ENCODE data around the gene MTMR4. TPM values are rescaled to one million over a fixed set of nuclear protein-coding genes. Genes with fewer than 3 reads are reported as not detected.
A peak's percentile ranks its signal among the peaks of the same experiment; 100 is the strongest.

The MTMR4 gene
- polyA plus RNA-seq, 2 of the 4 experiments (the other 2 are of a cell fraction): 13.8 to 20.0 TPM

- Histone ChIP-seq H3K9me3 (peaks cover 10% of the 10 kb centered on the region; the same call in 2 of the 3 replicates), H3K27ac (no peak overlapping the region), H3K4me2 (no peak overlapping the region), H3K4me3 (no peak overlapping the region), H3K4me1 (no peaks in the 10 kb centered on the region)
- ChIA-PET CTCF (interaction anchor here (0.5 to 11.9 kb wide), 42 partner anchors 9 to 325 kb away, joined by 3 to 315 read pairs (median 4); partner anchors contain the start of genes RNF43 and SUPT4H1), POLR2A (interaction anchor here (0.6 kb wide), 1 partner anchor 130 kb away, joined by 4 read pairs; no protein-coding TSS in a partner anchor)
- TF ChIP-seq E2F6 (IDR thresholded peaks at IDR 0.05; ENCODE audit: borderline replicate concordance, low read depth): no peak
- peak; percentile 99 for TF ChIP-seq CTCF (IDR thresholded peaks at IDR 0.05)
- peak; percentile 99 to 100 for TF ChIP-seq RAD21 (conservative IDR thresholded peaks at IDR 0.05 in 1 of 2, IDR thresholded peaks at IDR 0.05 in 1 of 2)
- peak; percentile 99 for TF ChIP-seq SMC3 (IDR thresholded peaks at IDR 0.05)
- no peak for TF ChIP-seq NR3C1 (IDR thresholded peaks at IDR 0.05)
- DNase-seq (ENCODE audit: low read depth in 1 of 2, low spot score in 1 of 2) (peak; percentile 83 to 92), ATAC-seq (peak; percentile 100), FAIRE-seq (peak; percentile 95)
- WGBS (ENCODE audit: missing lambda C conversion rate): 42% methylated on average over 9 of the region's 9 CpGs
These were observed 67.1 kb downstream of the MTMR4 start for GRCh38 chr17:58447039-58447975.

- WGBS (ENCODE audit: missing lambda C conversion rate): 72% methylated on average over 6 of the region's 6 CpGs
- DNase-seq (ENCODE audit: low read depth in 1 of 2, low spot score in 1 of 2): no peak
- Histone ChIP-seq H3K4me1 (no peaks in the 10 kb centered on the region), H3K4me2 (no peak overlapping the region), H3K4me3 (no peak overlapping the region), H3K27ac (no peak overlapping the region), H3K9me3 (peaks cover 10% of the 10 kb centered on the region; the same call in 2 of the 3 replicates)
- CTCF ChIA-PET: interaction anchor here (0.6 to 11.9 kb wide), 7 partner anchors 10 to 468 kb away, joined by 3 to 315 read pairs (median 16); no protein-coding TSS in a partner anchor
- POLR2A ChIA-PET: no interaction called here
- ATAC-seq: no peak
- no peak for FAIRE-seq
- TF ChIP-seq BCL3 (IDR thresholded peaks at IDR 0.05) (no peak), POLR2A (IDR thresholded peaks at IDR 0.05; ENCODE audit: low read length) (no peak), CBX2 (IDR thresholded peaks at IDR 0.05; ENCODE audit: borderline replicate concordance, low read depth) (no peak), MAX (IDR thresholded peaks at IDR 0.05) (no peak), HMGXB4 (CRISPR knock-in tag; IDR thresholded peaks at IDR 0.05; ENCODE audit: borderline replicate concordance) (no peak), CBX8 (IDR thresholded peaks at IDR 0.05) (no peak), FOSL2 (IDR thresholded peaks at IDR 0.05) (no peak), FOSL2 (CRISPR knock-in tag; IDR thresholded peaks at IDR 0.05) (no peak), HOXB5 (CRISPR knock-in tag; IDR thresholded peaks at IDR 0.05) (no peak), REST (IDR thresholded peaks at IDR 0.05) (no peak)
These were observed 68.4 kb downstream of the MTMR4 start for GRCh38 chr17:58446086-58446485.

Other genes starting within 250 kb of the MTMR4 start
- not detected in 2 replicates for gene MPO, start 233.7 kb downstream of the MTMR4 start, polyA plus RNA-seq (2011; rRNA removed)
- not detected in 3 replicates for gene MPO, start 233.7 kb downstream of the MTMR4 start, polyA plus RNA-seq (2017; fragmentation: RNase III; extraction: RNeasy Plus Mini Kit Qiagen cat#74134 plus additional on column Dnase treatment)
- not detected in 2 replicates for gene TSPOAP1, start 185.8 kb downstream of the MTMR4 start, polyA plus RNA-seq (2011; rRNA removed)
- not detected in 3 replicates for gene TSPOAP1, start 185.8 kb downstream of the MTMR4 start, polyA plus RNA-seq (2017; fragmentation: RNase III; extraction: RNeasy Plus Mini Kit Qiagen cat#74134 plus additional on column Dnase treatment)
- 241 and 260 TPM in 2 replicates for gene SUPT4H1, start 162.4 kb downstream of the MTMR4 start, polyA plus RNA-seq (2011; rRNA removed)
- 117 to 124 TPM (median 123 TPM) in 3 replicates for gene SUPT4H1, start 162.4 kb downstream of the MTMR4 start, polyA plus RNA-seq (2017; fragmentation: RNase III; extraction: RNeasy Plus Mini Kit Qiagen cat#74134 plus additional on column Dnase treatment)
- 6.3 and 6.6 TPM in 2 replicates for gene RNF43, start 97.1 kb downstream of the MTMR4 start, polyA plus RNA-seq (2011; rRNA removed)
- 1.6 to 2.6 TPM (median 2.5 TPM) in 3 replicates for gene RNF43, start 97.1 kb downstream of the MTMR4 start, polyA plus RNA-seq (2017; fragmentation: RNase III; extraction: RNeasy Plus Mini Kit Qiagen cat#74134 plus additional on column Dnase treatment)
- not detected in 2 replicates for gene HSF5, start 26.2 kb downstream of the MTMR4 start, polyA plus RNA-seq (2011; rRNA removed)
- not detected in 3 replicates for gene HSF5, start 26.2 kb downstream of the MTMR4 start, polyA plus RNA-seq (2017; fragmentation: RNase III; extraction: RNeasy Plus Mini Kit Qiagen cat#74134 plus additional on column Dnase treatment)
- 0.12 TPM in 2 replicates for gene TEX14, start 177.4 kb upstream of the MTMR4 start, polyA plus RNA-seq (2011; rRNA removed)
- 0.03 to 0.08 TPM (median 0.04 TPM) in 3 replicates for gene TEX14, start 177.4 kb upstream of the MTMR4 start, polyA plus RNA-seq (2017; fragmentation: RNase III; extraction: RNeasy Plus Mini Kit Qiagen cat#74134 plus additional on column Dnase treatment)
- gene RAD51C, start 178.0 kb upstream of the MTMR4 start, polyA plus RNA-seq (2011; rRNA removed): 96.7 and 121 TPM in 2 replicates
- 83.4 to 96.0 TPM (median 91.3 TPM) in 3 replicates for gene RAD51C, start 178.0 kb upstream of the MTMR4 start, polyA plus RNA-seq (2017; fragmentation: RNase III; extraction: RNeasy Plus Mini Kit Qiagen cat#74134 plus additional on column Dnase treatment)
- 0.25 and 0.26 TPM in 2 replicates for gene PPM1E, start 241.2 kb upstream of the MTMR4 start, polyA plus RNA-seq (2011; rRNA removed)
- 0.05 to 0.09 TPM (median 0.08 TPM) in 3 replicates for gene PPM1E, start 241.2 kb upstream of the MTMR4 start, polyA plus RNA-seq (2017; fragmentation: RNase III; extraction: RNeasy Plus Mini Kit Qiagen cat#74134 plus additional on column Dnase treatment)

Measured in A549 (cell line).